ENCODE measurements around the gene KDM2A.
"Not testable (repeated sequence)": the region's sequence is repeated elsewhere in the genome, so short reads cannot be mapped to it uniquely, and the experiment has no call there.

DNA sequence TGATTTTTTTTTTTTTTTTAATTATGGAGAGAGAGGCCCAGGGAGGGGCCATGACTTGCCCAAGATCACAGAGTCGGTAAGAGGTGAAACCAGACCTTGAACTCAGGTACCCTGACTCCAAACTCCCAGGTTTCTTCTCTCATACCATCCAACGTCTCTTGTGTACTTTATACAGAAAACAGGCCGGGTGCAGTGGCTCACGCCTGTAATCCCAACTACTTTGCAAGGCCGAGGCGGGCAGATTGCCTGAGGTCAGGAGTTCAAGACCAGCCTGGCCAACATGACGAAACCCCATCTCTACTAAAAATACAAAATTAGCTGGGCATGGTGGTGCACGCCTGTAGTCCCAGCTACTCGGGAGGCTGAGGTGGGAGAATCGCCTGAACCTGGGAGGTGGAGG is 11.8 kb downstream of the KDM2A start:
- TF ChIP-seq, protein P1, sequence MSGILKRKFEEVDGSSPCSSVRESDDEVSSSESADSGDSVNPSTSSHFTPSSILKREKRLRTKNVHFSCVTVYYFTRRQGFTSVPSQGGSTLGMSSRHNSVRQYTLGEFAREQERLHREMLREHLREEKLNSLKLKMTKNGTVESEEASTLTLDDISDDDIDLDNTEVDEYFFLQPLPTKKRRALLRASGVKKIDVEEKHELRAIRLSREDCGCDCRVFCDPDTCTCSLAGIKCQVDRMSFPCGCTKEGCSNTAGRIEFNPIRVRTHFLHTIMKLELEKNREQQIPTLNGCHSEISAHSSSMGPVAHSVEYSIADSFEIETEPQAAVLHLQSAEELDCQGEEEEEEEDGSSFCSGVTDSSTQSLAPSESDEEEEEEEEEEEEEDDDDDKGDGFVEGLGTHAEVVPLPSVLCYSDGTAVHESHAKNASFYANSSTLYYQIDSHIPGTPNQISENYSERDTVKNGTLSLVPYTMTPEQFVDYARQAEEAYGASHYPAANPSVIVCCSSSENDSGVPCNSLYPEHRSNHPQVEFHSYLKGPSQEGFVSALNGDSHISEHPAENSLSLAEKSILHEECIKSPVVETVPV (CRISPR knock-in tag; IDR thresholded peaks at IDR 0.05), result not testable (repeated sequence)
- not testable (repeated sequence) for TF ChIP-seq ARNTL (CRISPR knock-in tag; IDR thresholded peaks at IDR 0.05; ENCODE audit: borderline replicate concordance, low read depth); ZFP3 (CRISPR knock-in tag; IDR thresholded peaks at IDR 0.05); ZC3H10 (CRISPR knock-in tag; IDR thresholded peaks at IDR 0.05); ZFP30 (CRISPR knock-in tag; IDR thresholded peaks at IDR 0.05); TCF4 (CRISPR knock-in tag; IDR thresholded peaks at IDR 0.05; ENCODE audit: borderline replicate concordance); ESRRG (CRISPR knock-in tag; IDR thresholded peaks at IDR 0.05); OSR1 (CRISPR knock-in tag; IDR thresholded peaks at IDR 0.05); ZNF70 (CRISPR knock-in tag; IDR thresholded peaks at IDR 0.05); GLIS3 (CRISPR knock-in tag; IDR thresholded peaks at IDR 0.05); SNAI2 (CRISPR knock-in tag; IDR thresholded peaks at IDR 0.05); CSDC2 (CRISPR knock-in tag; IDR thresholded peaks at IDR 0.05)
- TF ChIP-seq, protein P2, sequence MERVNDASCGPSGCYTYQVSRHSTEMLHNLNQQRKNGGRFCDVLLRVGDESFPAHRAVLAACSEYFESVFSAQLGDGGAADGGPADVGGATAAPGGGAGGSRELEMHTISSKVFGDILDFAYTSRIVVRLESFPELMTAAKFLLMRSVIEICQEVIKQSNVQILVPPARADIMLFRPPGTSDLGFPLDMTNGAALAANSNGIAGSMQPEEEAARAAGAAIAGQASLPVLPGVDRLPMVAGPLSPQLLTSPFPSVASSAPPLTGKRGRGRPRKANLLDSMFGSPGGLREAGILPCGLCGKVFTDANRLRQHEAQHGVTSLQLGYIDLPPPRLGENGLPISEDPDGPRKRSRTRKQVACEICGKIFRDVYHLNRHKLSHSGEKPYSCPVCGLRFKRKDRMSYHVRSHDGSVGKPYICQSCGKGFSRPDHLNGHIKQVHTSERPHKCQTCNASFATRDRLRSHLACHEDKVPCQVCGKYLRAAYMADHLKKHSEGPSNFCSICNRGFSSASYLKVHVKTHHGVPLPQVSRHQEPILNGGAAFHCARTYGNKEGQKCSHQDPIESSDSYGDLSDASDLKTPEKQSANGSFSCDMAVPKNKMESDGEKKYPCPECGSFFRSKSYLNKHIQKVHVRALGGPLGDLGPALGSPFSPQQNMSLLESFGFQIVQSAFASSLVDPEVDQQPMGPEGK (CRISPR knock-in tag; IDR thresholded peaks at IDR 0.05; ENCODE audit: borderline replicate concordance), result not testable (repeated sequence)
- TF ChIP-seq, protein P3, sequence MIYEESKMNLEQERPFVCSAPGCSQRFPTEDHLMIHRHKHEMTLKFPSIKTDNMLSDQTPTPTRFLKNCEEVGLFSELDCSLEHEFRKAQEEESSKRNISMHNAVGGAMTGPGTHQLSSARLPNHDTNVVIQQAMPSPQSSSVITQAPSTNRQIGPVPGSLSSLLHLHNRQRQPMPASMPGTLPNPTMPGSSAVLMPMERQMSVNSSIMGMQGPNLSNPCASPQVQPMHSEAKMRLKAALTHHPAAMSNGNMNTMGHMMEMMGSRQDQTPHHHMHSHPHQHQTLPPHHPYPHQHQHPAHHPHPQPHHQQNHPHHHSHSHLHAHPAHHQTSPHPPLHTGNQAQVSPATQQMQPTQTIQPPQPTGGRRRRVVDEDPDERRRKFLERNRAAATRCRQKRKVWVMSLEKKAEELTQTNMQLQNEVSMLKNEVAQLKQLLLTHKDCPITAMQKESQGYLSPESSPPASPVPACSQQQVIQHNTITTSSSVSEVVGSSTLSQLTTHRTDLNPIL (CRISPR knock-in tag; IDR thresholded peaks at IDR 0.05; ENCODE audit: low read depth), result not testable (repeated sequence)

Data from SK-N-SH treated with all-trans-retinoic acid at 6 μM for 48 hours (cell line).